DMS53 (cell line): ENCODE data around the gene SCRT2.
"Not testable (repeated sequence)": the region's sequence is repeated elsewhere in the genome, so short reads cannot be mapped to it uniquely, and the experiment has no call there.

Experiments used
- DNase-seq: peaks from one replicate; lab custom pipeline; 2025; lab: John Stamatoyannopoulos, UW

The SCRT2 gene

GRCh38 chr20:675453-676314 is at the start of gene SCRT2:
TSS of gene SCRT2 (minus strand) at chr20:675802. CDS start at chr20:675601, 201 bp downstream.
- DNase-seq, result peak; percentile 75

- not testable (repeated sequence) for DNase-seq
Measured at GRCh38 chr20:724797-725196, 49.2 kb upstream of the SCRT2 start.

- DNase-seq, result peak; percentile 90
Measured at GRCh38 chr20:723756-724155, 48.2 kb upstream of the SCRT2 start.

GRCh38 chr20:722822-723644 is 47.4 kb upstream of the SCRT2 start:
- DNase-seq, result no peak

- DNase-seq, result no peak
Measured at GRCh38 chr20:721876-722275, 46.3 kb upstream of the SCRT2 start.

- no peak for DNase-seq
Measured at GRCh38 chr20:719816-720215, 44.2 kb upstream of the SCRT2 start.

GRCh38 chr20:719068-719467 is 43.5 kb upstream of the SCRT2 start:
- DNase-seq, result no peak

GRCh38 chr20:717832-718231 is 42.2 kb upstream of the SCRT2 start:
- DNase-seq, result no peak

GRCh38 chr20:717271-717670 is 41.7 kb upstream of the SCRT2 start:
- no peak for DNase-seq

GRCh38 chr20:714453-714852 is 38.9 kb upstream of the SCRT2 start:
- no peak for DNase-seq

GRCh38 chr20:711576-711975 is 36.0 kb upstream of the SCRT2 start:
- no peak for DNase-seq

GRCh38 chr20:710780-711450 is 35.3 kb upstream of the SCRT2 start:
- DNase-seq, result no peak

GRCh38 chr20:709991-710779 is 34.6 kb upstream of the SCRT2 start:
- peak; percentile 43 for DNase-seq

GRCh38 chr20:709423-709822 is 33.8 kb upstream of the SCRT2 start:
- DNase-seq, result peak; percentile 86

GRCh38 chr20:708956-709355 is 33.4 kb upstream of the SCRT2 start:
- DNase-seq, result peak; percentile 35

GRCh38 chr20:707451-708110 is 32.0 kb upstream of the SCRT2 start:
- DNase-seq, result no peak

GRCh38 chr20:706366-706885 is 30.8 kb upstream of the SCRT2 start:
- no peak for DNase-seq

- no peak for DNase-seq
Measured at GRCh38 chr20:704726-705125, 29.1 kb upstream of the SCRT2 start.

- no peak for DNase-seq
Measured at GRCh38 chr20:703426-703825, 27.8 kb upstream of the SCRT2 start.

- no peak for DNase-seq
Measured at GRCh38 chr20:703006-703405, 27.4 kb upstream of the SCRT2 start.
